GM18867 (cell line): ENCODE results near the gene SARNP.

Source experiments
- ATAC-seq: cut with Tn5 transposase; IDR thresholded peaks from one replicate; pipeline ENCODE4 v1.9.1; 2021; ENCODE audit warnings: mild to moderate bottlenecking, moderate library complexity; ENCODE audit not compliant: unreplicated experiment

The SARNP gene

GRCh38 chr12:55712700-55713415 is 104.7 kb downstream of the SARNP start:
- ATAC-seq = no peak

- no peak for ATAC-seq
Measured at GRCh38 chr12:55711786-55712553, 105.6 kb downstream of the SARNP start.

GRCh38 chr12:55708695-55709233 is 108.8 kb downstream of the SARNP start:
- ATAC-seq = no peak

GRCh38 chr12:55707841-55708694 is 109.5 kb downstream of the SARNP start, which contains the start of gene ITGA7:
ITGA7 (minus strand) TSS chr12:55707904; CDS start chr12:55707682, 222 bp downstream.
- peak; percentile 59 for ATAC-seq
